GM18511 (cell line): ENCODE measurements around the gene LRRC26.
"Not testable (repeated sequence)": the region's sequence is repeated elsewhere in the genome, so short reads cannot be mapped to it uniquely, and the experiment has no call there.

Source experiments
- ATAC-seq: cut with Tn5 transposase; IDR thresholded peaks from one replicate; pipeline ENCODE4 v1.9.1; 2021; ENCODE audit warnings: mild to moderate bottlenecking, moderate library complexity; ENCODE audit not compliant: unreplicated experiment

Gene LRRC26

GRCh38 chr9:137139468-137140150 lies 30.2 kb downstream of the LRRC26 start:
- ATAC-seq = no peak

GRCh38 chr9:137138722-137139467 lies 31.0 kb downstream of the LRRC26 start, which contains the start of gene GRIN1:
Gene GRIN1, plus strand, starts transcription at chr9:137139154. Its CDS starts 333 bp downstream, at chr9:137139487.
- no peak for ATAC-seq

GRCh38 chr9:137138058-137138721 lies 31.7 kb downstream of the LRRC26 start:
- ATAC-seq = no peak

- no peak for ATAC-seq
These were observed 32.8 kb downstream of the LRRC26 start for GRCh38 chr9:137136881-137137607.

GRCh38 chr9:137136261-137136880 lies 33.5 kb downstream of the LRRC26 start:
- no peak for ATAC-seq

GRCh38 chr9:137135154-137135553 lies 34.7 kb downstream of the LRRC26 start:
- not testable (repeated sequence) for ATAC-seq

DNA sequence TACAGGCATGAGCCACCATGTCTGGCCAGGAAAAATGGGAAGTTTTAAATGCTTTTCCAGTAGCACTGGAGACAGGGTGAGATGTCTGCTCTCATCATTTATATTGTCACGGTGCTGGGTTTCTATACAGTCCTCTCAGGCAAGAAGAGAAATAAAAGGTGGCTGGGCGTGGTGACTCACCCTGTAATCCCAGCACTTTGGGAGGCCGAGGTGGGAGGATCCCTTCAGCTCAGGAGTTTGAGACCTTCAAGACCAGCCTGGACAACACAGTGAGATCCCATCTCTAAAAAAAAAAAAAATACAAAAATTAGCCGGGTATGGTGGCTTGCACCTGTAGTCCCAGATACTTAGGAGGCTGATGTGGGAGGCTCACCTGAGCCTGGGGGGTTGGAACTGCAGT lies 35.7 kb downstream of the LRRC26 start:
- ATAC-seq = no peak

GRCh38 chr9:137130176-137130755 lies 39.6 kb downstream of the LRRC26 start:
- ATAC-seq = peak; percentile 34

DNA sequence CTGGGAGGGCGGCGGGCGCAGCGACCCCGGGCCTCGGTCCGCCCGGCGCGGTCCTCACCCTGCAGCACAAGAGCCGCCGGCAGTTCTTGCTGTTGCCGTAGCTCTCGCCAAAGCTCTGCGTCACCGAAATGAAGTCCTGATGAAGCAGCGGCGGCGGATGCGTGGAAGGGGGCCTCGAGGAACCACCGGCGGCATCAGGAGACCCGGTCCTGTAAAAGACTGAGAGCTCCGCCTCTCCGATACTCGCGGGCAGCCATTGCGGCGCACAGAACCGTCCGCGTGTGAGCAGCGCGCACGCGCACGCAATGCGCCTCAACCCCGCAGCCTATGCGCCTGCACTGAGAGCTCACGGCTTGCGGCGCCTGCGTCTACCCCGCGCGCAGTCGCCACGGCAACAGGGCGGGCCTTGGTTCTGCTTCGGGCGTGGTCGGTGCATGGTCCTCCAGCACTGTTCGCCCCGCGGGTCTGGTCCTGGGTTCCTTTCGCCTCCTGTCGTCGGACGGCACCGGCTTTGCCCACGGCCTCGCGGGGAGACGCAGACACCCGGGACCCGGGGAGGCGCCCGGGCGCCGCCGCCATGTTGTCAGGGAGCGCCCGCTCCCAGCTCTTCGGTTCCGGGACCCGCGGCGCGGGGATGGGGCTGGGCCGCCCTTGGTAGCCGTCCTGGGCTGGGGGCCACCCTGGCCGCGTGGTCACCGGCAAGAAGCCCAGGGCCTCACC lies 40.2 kb downstream of the LRRC26 start:
- ATAC-seq = peak; percentile 85

GRCh38 chr9:137128862-137129455 lies 40.9 kb downstream of the LRRC26 start:
- ATAC-seq = no peak

- no peak for ATAC-seq
These were observed 41.5 kb downstream of the LRRC26 start for GRCh38 chr9:137128158-137128861.

- no peak for ATAC-seq
These were observed 42.3 kb downstream of the LRRC26 start for GRCh38 chr9:137127301-137128157.

- no peak for ATAC-seq
These were observed 43.1 kb downstream of the LRRC26 start for GRCh38 chr9:137126786-137127185.

- ATAC-seq = not testable (repeated sequence)
These were observed 45.8 kb downstream of the LRRC26 start for GRCh38 chr9:137123952-137124462.

DNA sequence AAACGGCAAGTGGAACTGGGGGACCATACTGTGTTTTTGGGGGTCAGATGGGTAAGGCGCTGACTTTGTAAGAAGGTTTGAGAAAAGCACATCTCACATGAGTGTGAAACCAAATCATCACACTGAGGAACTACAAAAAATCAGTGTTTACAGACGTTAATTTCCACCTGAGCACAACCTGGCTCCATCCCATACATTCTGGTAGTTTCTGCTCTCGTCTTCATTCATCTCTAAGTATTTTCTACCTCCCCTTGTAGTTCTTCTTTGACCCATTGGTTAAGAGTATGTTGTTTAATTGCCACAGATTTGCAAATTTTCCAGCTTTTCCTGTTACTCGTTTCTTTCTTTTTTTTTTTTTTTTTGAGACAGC lies 46.4 kb downstream of the LRRC26 start:
- no peak for ATAC-seq

DNA sequence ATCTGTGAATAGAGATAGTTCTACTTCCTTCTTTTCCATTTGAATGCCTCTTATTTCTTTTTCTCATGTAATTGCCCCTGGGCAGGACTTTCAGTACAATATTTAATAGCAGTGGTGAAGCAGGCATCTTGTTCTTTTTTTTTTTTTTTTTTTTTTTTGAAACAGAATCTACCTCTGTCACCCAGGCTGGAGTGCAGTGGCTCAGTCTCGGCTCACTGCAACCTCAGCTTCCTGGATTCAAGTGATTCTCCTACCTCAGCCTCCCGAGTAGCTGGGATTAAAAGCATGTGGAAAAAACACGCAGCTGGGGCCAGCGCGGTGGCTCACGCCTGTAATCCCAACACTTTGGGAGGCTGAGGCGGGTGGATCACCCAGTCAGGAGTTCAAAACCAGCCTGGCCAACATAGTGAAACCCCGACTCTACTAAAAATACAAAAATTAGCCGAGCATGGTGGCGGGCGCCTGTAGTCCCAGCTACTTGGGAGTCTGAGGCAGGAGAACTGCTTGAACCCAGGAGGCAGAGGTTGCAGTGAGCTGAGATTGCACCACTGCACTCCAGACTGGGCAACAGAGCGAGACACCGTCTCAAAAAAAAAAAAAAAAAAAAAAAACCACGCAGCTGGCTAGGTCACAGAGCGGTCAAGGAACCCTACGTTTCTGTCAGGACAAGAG lies 46.9 kb downstream of the LRRC26 start:
- not testable (repeated sequence) for ATAC-seq
